HEK293 (cell line): ENCODE results near the gene IL17C.

Experiments used
- CTCF ChIA-PET: fragments of 350-600 bp; formaldehyde crosslinking; extraction: SDS; loops from one replicate; lab custom pipeline; 2021; ENCODE audit warnings: antibody characterized with exemption; lab: Yijun Ruan, JAX
- POLR2A ChIA-PET: fragments of 300-600 bp; formaldehyde crosslinking; extraction: SDS; loops from one replicate; lab custom pipeline; 2020; ENCODE audit warnings: antibody characterized with exemption, inconsistent platforms; lab: Yijun Ruan, JAX
- H3K27ac ChIP-seq: fragments of 200-500 bp; sonication (Bioruptor generic); 2 replicates; pipeline ENCODE4 v1.5.1; 2014; ENCODE audit warnings: low read depth, low read length, control low read depth, inconsistent platforms; ENCODE audit errors: extremely low read depth
- H3K36me3 ChIP-seq, 2 experiments: fragments of 200-500 bp in 1 of 2; sonication (Bioruptor generic) in 1 of 2; 1 replicate in 1 of 2; 2 replicates in 1 of 2; pipeline ENCODE4 v1.5.1; 2014 to 2017; ENCODE audit warnings: inconsistent platforms in 2 of 2, low read length in 2 of 2; ENCODE audit not compliant: control insufficient read depth in 2 of 2, insufficient read depth in 1 of 2
- H3K4me1 ChIP-seq: fragments of 200-500 bp; sonication (Bioruptor generic); 2 replicates; pipeline ENCODE4 v1.5.1; 2014; ENCODE audit warnings: mild to moderate bottlenecking, low read length, inconsistent platforms; ENCODE audit not compliant: control insufficient read depth, insufficient read depth
- H3K4me3 ChIP-seq: 2 replicates; pipeline ENCODE4 v1.5.1; 2011; ENCODE audit warnings: low read depth, mild to moderate bottlenecking, control low read depth, low read length, moderate library complexity
- H3K9me3 ChIP-seq: fragments of 200-500 bp; sonication (Bioruptor generic); 2 replicates; pipeline ENCODE4 v1.5.1; 2014; ENCODE audit warnings: low read depth, low read length, inconsistent platforms; ENCODE audit not compliant: control insufficient read depth, insufficient read depth
- GLIS2 ChIP-seq: fragments of 450-650 bp; formaldehyde crosslinking; IDR thresholded peaks from 2 replicates; pipeline ENCODE4 v1.5.1; 2016; ENCODE audit warnings: missing biosample characterization, missing genetic modification characterization
- MZF1 ChIP-seq: fragments of 450-650 bp; formaldehyde crosslinking; IDR thresholded peaks from 2 replicates; pipeline ENCODE4 v1.5.1; 2017; ENCODE audit warnings: missing biosample characterization, missing genetic modification characterization, borderline replicate concordance
- PRDM2 ChIP-seq: fragments of 450-650 bp; formaldehyde crosslinking; IDR thresholded peaks from 2 replicates; pipeline ENCODE4 v1.5.1; 2016; ENCODE audit warnings: missing biosample characterization, missing genetic modification characterization, borderline replicate concordance
- TSHZ1 ChIP-seq: fragments of 450-650 bp; formaldehyde crosslinking; IDR thresholded peaks from 2 replicates; pipeline ENCODE4 v1.5.1; 2016; ENCODE audit warnings: missing biosample characterization, missing genetic modification characterization, borderline replicate concordance
- ZFP37 ChIP-seq: fragments of 450-650 bp; formaldehyde crosslinking; IDR thresholded peaks from 2 replicates; pipeline ENCODE4 v1.5.1; 2016; ENCODE audit warnings: missing biosample characterization, missing genetic modification characterization
- ZNF169 ChIP-seq: fragments of 450-650 bp; formaldehyde crosslinking; IDR thresholded peaks from 2 replicates; pipeline ENCODE4 v1.5.1; 2016; ENCODE audit warnings: missing biosample characterization, missing genetic modification characterization
- ZNF416 ChIP-seq: fragments of 450-650 bp; formaldehyde crosslinking; IDR thresholded peaks from 2 replicates; pipeline ENCODE4 v1.5.1; 2016; ENCODE audit warnings: missing biosample characterization, missing genetic modification characterization
- ZNF571 ChIP-seq: fragments of 450-650 bp; formaldehyde crosslinking; IDR thresholded peaks from 2 replicates; pipeline ENCODE4 v1.5.0; 2017; ENCODE audit warnings: missing biosample characterization, missing genetic modification characterization
- ZNF623 ChIP-seq: fragments of 450-650 bp; formaldehyde crosslinking; IDR thresholded peaks from 2 replicates; pipeline ENCODE4 v1.5.1; 2016; ENCODE audit warnings: missing biosample characterization, missing genetic modification characterization
- ZNF670 ChIP-seq: fragments of 450-650 bp; formaldehyde crosslinking; IDR thresholded peaks from 2 replicates; pipeline ENCODE4 v1.5.1; 2016; ENCODE audit warnings: missing biosample characterization, missing genetic modification characterization, low read depth
- ZNF830 ChIP-seq: fragments of 450-650 bp; IDR thresholded peaks from 2 replicates; pipeline ENCODE4 v1.5.0; 2018; ENCODE audit warnings: missing biosample characterization, missing genetic modification characterization, low read depth, mild to moderate bottlenecking, moderate library complexity
- ZNF837 ChIP-seq: fragments of 450-650 bp; formaldehyde crosslinking; IDR thresholded peaks from 2 replicates; pipeline ENCODE4 v1.5.1; 2016; ENCODE audit warnings: missing biosample characterization, missing genetic modification characterization
- TF ChIP-seq, protein P1 (sequence below): fragments of 450-650 bp; formaldehyde crosslinking; IDR thresholded peaks from 2 replicates; pipeline ENCODE4 v1.5.1; 2017; ENCODE audit warnings: missing biosample characterization, missing genetic modification characterization
- TF ChIP-seq, protein P2 (sequence below): fragments of 450-650 bp; formaldehyde crosslinking; IDR thresholded peaks from 2 replicates; pipeline ENCODE4 v1.5.1; 2016; ENCODE audit warnings: missing biosample characterization, missing genetic modification characterization
- TF ChIP-seq, protein P3 (sequence below): fragments of 450-650 bp; formaldehyde crosslinking; IDR thresholded peaks from 2 replicates; pipeline ENCODE4 v1.5.1; 2017; ENCODE audit warnings: missing biosample characterization, missing genetic modification characterization
- TF ChIP-seq, protein P4 (sequence below): fragments of 450-650 bp; formaldehyde crosslinking; optimal IDR thresholded peaks from 2 replicates; pipeline ENCODE3; 2016; ENCODE audit warnings: missing biosample characterization, mild to moderate bottlenecking, missing genetic modification characterization

The IL17C gene

DNA sequence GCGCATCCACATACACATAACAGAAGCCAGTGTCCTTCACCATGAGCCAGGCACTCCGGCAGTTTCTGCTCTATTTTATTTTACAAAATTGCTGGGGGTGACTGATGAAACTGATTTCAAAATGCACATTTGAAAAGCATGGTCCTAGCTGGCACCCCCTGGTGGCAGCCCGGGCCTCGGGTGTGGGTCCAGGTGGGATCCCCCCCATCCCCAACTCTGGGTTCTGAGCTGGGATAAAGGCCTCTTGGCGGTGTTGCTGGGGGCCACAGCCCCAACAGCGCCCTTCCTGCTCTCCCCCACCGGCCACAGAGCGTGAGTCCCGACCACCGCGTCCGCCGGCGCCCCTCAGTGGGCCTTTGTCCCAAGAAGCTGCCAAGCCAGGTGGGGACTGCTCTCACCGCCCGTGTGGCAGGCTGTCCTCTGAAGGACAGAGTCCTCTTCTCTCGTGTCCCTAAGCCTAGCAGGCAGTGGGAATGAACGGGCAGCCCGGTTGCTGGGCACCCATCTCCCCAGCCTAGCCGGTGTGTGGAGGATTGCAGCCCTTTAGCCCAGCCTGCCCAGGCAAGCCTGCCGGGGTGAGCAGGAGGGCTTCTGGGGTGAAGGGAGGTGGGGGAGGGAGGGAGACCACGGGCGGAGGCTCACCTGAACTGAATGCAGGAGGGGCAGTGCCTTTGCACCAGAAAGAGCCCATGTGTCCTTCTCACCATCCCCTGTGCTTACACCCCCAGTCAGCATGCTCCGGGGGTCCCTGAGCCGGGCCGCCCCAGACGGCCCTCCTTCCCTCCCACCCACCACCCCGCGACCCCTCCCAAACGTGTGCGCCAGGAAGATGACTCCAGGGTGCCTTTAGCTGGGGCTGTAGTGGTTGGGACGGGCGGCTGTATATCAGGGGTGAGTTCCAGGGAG lies 47.0 kb downstream of the IL17C start (continued):
- TF ChIP-seq TSHZ1 (tag by site-specific recombination) (no peak), ZNF670 (tag by site-specific recombination) (no peak), PRDM2 (tag by site-specific recombination) (no peak), ZNF837 (tag by site-specific recombination) (no peak)
- TF ChIP-seq, protein P1, sequence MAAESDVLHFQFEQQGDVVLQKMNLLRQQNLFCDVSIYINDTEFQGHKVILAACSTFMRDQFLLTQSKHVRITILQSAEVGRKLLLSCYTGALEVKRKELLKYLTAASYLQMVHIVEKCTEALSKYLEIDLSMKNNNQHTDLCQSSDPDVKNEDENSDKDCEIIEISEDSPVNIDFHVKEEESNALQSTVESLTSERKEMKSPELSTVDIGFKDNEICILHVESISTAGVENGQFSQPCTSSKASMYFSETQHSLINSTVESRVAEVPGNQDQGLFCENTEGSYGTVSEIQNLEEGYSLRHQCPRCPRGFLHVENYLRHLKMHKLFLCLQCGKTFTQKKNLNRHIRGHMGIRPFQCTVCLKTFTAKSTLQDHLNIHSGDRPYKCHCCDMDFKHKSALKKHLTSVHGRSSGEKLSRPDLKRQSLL (tag by site-specific recombination): no peak
- TF ChIP-seq, protein P2, sequence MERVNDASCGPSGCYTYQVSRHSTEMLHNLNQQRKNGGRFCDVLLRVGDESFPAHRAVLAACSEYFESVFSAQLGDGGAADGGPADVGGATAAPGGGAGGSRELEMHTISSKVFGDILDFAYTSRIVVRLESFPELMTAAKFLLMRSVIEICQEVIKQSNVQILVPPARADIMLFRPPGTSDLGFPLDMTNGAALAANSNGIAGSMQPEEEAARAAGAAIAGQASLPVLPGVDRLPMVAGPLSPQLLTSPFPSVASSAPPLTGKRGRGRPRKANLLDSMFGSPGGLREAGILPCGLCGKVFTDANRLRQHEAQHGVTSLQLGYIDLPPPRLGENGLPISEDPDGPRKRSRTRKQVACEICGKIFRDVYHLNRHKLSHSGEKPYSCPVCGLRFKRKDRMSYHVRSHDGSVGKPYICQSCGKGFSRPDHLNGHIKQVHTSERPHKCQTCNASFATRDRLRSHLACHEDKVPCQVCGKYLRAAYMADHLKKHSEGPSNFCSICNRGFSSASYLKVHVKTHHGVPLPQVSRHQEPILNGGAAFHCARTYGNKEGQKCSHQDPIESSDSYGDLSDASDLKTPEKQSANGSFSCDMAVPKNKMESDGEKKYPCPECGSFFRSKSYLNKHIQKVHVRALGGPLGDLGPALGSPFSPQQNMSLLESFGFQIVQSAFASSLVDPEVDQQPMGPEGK (tag by site-specific recombination): no peak; the same call in 1 of the 2 replicates

GRCh38 chr16:88686062-88686438 lies 47.7 kb downstream of the IL17C start:
- ChIA-PET POLR2A (no interaction called here), CTCF (interaction anchor here (1.2 to 1.5 kb wide), 2 partner anchors 13 to 14 kb away, joined by 3 read pairs; no protein-coding TSS in a partner anchor)
- H3K9me3 ChIP-seq: no peaks in the 10 kb centered on the region
- H3K27ac ChIP-seq: no peak overlapping the region
- H3K4me3 ChIP-seq: peak overlapping the region; percentile 43
- no peaks in the 10 kb centered on the region for H3K36me3 ChIP-seq
- peaks cover 9% of the 10 kb centered on the region; the same call in 1 of the 2 replicates for H3K4me1 ChIP-seq
- TF ChIP-seq ZNF571 (tag by site-specific recombination) (no peak), ZNF830 (tag by site-specific recombination) (no peak), ZFP37 (tag by site-specific recombination) (no peak), ZNF169 (no peak), ZNF416 (tag by site-specific recombination) (no peak), ZNF623 (tag by site-specific recombination) (no peak), MZF1 (tag by site-specific recombination) (no peak), GLIS2 (tag by site-specific recombination) (peak; percentile 50; the same call in 1 of the 2 replicates)
- TF ChIP-seq, protein P3, sequence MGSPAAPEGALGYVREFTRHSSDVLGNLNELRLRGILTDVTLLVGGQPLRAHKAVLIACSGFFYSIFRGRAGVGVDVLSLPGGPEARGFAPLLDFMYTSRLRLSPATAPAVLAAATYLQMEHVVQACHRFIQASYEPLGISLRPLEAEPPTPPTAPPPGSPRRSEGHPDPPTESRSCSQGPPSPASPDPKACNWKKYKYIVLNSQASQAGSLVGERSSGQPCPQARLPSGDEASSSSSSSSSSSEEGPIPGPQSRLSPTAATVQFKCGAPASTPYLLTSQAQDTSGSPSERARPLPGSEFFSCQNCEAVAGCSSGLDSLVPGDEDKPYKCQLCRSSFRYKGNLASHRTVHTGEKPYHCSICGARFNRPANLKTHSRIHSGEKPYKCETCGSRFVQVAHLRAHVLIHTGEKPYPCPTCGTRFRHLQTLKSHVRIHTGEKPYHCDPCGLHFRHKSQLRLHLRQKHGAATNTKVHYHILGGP (tag by site-specific recombination): no peak
- TF ChIP-seq, protein P4, sequence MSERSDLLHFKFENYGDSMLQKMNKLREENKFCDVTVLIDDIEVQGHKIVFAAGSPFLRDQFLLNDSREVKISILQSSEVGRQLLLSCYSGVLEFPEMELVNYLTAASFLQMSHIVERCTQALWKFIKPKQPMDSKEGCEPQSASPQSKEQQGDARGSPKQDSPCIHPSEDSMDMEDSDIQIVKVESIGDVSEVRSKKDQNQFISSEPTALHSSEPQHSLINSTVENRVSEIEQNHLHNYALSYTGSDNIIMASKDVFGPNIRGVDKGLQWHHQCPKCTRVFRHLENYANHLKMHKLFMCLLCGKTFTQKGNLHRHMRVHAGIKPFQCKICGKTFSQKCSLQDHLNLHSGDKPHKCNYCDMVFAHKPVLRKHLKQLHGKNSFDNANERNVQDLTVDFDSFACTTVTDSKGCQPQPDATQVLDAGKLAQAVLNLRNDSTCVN (tag by site-specific recombination): no peak
